Measurements from ENCODE around the gene CCDC124.

DNA sequence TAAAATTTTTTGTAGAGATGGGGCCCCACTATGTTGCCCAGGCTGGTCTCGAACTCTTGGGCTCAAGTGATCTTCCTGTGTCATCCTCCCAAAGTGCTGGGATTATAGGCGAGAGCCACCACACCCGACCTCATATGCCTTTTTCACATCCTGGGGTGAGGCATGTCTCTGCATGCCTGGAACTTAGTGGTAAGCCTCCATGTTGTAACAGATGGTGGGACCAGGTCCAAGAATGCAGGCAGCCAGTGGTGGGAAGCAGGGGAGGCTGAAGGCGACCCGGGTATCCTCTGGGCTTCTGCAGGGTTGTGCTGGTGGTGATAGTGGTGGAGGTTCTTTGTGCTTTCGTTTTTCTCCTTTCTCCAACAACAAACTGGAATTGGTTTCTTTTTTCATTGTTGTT, 30.1 kb upstream of the CCDC124 start:
- TF ChIP-seq, protein P1, sequence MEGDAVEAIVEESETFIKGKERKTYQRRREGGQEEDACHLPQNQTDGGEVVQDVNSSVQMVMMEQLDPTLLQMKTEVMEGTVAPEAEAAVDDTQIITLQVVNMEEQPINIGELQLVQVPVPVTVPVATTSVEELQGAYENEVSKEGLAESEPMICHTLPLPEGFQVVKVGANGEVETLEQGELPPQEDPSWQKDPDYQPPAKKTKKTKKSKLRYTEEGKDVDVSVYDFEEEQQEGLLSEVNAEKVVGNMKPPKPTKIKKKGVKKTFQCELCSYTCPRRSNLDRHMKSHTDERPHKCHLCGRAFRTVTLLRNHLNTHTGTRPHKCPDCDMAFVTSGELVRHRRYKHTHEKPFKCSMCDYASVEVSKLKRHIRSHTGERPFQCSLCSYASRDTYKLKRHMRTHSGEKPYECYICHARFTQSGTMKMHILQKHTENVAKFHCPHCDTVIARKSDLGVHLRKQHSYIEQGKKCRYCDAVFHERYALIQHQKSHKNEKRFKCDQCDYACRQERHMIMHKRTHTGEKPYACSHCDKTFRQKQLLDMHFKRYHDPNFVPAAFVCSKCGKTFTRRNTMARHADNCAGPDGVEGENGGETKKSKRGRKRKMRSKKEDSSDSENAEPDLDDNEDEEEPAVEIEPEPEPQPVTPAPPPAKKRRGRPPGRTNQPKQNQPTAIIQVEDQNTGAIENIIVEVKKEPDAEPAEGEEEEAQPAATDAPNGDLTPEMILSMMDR (conservative IDR thresholded peaks at IDR 0.05 in 1 of 2, IDR thresholded peaks at IDR 0.05 in 1 of 2; ENCODE audit: low read depth in 1 of 2, low read length in 2 of 2) = no peak
- TF ChIP-seq EZH2 (IDR thresholded peaks at IDR 0.05; ENCODE audit: low read length, missing control alignments) = no peak

Measured in fibroblast of lung (primary cell).